KBM-7 (cell line): ENCODE measurements around the gene PRRT1.

Experiments used
- DNase-seq: peaks from one replicate; pipeline ENCODE4 v3.0.0-alpha.2; 2015
- in situ Hi-C: fragments of 300-500 bp; cut with MboI; formaldehyde crosslinking; loops from 2 replicates; pipeline ENCODE4 v1.14.3; 2020; ENCODE audit warnings: low sequenced_read_pairs, low pct_unique_long_range_greater_than_20kb, mixed read lengths

The PRRT1 gene

DNA sequence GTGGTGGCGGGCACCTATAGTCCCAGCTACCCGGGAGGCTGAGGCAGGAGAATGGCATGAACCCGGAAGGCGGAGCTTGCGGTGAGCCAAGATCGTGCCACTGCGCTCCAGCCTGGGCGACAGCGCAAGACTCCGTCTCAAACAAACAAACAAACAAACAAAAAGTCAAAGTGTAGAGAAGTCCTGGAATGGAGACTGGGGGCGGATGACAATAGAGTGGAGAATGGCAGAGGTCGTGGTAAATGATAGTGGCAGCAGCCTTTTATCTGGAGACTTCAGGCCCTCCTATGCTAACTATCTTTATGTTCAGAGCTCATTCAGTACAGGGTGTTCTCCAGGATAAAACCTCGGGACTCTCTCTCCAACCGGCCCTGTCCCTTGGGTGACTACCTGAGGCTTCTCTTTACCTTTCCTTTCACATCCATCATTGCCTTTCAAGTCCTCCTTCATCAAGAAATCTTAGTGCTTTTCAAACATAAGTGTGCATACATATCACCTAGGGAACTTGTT is 20.2 kb downstream of the PRRT1 start:
- DNase-seq = no peak
- in situ Hi-C loops = no loop called here

DNA sequence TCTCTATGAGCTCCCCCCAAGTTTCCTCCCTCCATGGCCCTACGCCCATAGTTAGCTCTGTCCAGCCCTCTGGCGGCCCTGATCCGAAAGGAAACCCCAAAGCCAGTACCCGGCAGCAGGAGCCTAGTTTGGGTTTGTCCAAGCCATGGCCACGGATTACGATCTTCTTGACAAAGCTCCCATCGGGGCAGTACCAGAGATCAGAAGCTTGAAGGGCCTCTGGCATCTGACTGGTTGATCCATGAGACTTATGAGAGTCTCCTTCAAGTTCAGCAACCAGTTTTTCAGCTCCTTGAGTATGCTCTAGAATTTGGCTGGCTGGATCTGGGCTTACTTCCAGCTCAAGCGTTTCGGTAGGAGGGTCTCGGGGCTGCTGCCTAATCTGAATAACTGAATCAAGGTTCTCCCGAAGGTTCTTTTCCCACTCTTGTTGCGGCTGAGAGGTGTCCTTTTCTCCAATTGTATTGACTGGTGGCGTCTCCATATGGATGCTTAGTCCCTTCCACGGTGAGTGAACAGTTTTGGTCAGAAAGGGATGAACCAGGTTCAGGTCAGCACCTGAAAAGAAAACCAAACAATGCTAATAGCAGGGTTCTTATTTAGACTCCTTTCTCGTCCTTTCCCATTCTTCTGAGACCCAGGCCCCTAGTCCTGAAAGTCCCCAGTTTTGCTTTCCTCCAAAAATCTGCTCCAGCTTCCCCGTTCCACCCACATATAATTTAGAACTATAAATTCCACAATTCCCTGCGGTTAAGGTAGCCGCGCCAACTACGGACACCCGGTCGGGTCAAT is 22.2 kb downstream of the PRRT1 start:
- no peak for DNase-seq
- in situ Hi-C loops = no loop called here

DNA sequence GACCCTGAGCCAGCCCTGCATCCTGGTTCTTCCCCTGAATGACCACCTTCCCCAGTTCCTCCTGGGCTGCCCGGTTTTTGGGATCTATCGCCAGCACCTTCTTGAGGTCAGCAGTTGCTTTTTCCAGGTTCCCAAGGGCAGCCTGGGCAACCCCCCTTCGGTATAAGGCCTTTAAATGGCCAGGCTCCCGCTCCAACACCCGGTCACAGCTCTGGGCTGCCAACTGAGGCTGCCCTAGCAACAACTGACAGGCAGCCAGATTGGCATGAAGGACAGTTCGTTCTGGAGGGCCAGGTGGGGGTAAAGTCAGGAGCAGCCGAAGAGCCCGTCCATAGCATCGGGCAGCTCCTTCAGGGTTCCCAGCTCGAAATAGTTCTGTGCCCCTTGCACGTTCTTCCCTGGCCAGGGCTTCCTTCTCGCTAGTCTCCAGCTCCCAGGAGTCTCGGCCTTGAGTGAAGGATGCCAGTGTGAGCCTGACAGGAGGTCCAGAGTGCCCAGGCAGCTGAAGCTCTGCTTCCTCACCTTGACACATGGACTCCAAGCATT is 22.9 kb downstream of the PRRT1 start:
- no peak for DNase-seq
- in situ Hi-C loops = no loop called here

DNA sequence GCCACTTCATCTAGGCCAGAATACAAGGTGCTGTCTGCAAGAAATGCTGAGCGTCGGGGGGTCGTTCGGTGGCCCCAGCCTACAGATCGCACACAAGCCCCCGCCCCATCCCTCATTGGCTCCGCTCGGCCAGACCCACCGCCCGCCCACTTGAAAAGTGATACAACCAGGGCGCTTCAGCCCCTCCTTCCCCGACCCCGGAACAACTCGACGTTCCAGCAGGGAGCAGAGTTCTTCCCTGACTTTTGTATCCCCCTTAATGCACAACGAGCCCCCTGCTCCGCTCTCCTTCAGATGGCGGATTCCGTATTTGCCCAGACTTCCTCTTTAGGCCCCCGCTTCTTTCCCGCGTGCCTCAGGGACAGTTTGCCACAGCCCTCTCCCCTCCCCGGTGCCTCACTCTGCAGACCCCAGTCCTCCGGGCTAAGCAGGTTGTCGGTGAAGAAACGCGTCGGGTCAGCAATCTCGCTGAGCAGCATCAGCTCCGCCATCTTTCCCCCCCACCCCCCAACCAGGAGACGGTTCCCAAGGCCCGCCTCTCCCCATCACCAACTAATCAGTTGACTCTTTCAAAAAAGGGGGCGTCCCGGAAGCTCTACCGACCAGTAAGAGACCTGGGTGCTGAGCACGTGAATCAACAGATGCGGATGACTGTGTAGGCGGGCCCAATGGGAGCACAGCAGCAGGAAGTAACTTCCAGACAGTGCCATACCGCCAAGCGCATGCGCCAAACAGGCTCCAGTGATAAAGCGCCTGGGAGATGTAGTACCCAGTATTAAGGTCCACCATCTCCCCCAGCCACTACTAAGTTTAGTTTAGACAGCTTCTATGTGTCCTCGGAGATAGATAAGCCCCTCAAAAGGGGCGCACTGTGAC is 23.8 kb downstream of the PRRT1 start, which contains the start of gene ATF6B:
Gene ATF6B (minus strand): TSS at position 530 of the 876 bp plus-strand sequence. CDS start 39 bp downstream, at position 491.
- in situ Hi-C loops = no loop called here
- peak; percentile 96 for DNase-seq

DNA sequence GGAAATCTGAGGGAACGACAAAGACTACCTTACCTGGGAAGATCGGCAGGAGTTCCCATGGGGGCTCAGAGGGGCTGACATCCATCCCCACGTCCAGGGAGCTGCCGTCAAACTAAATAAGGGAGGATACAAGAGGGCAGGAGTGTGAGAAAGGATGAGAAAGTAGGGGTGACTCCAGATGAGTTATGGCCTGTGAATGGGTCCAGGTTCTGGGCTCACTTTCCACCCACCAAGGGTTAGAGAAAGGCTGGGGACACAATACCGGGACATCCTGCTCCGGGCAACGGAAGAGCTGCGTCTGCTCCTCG is 24.4 kb downstream of the PRRT1 start:
- in situ Hi-C loops = no loop called here
- DNase-seq = no peak

DNA sequence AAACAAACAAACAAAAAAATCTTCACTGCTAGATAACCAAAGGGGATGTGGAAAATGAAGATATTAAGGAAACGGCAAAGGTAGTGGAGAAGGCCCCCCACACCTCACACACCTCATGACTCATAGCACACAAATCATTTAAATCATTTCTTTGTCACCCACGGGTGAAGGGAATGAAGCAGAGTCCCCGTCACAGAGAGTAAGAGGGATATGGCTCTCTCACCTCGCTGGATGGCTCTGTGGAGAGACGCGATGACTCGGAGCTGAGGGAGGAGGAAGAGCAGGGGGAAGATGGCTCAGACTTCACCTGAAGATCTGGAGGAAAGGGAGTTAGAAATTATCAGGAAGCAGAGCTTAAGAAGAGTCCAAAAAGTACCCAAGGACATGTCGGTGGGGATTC is 24.9 kb downstream of the PRRT1 start:
- in situ Hi-C loops = no loop called here
- no peak for DNase-seq

DNA sequence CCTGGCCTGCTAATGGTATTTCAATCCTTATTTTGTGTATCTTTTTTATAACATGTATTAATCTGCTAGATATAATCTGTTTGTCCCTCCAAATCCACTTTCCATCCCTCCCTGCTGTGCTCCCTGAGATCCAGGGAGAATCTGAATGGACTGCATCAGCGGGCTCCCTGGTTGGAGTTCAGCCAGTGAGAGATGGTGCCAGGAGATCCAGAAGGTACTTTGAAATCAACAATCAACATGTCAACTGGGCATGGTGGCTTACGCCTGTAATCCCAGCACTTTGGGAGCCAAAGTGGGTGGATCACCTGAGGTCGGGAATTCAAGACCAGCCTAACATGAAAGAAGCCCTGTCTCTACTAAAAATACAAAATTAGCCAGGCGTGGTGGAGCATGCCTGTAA is 28.1 kb downstream of the PRRT1 start:
- in situ Hi-C loops = no loop called here
- DNase-seq = no peak

DNA sequence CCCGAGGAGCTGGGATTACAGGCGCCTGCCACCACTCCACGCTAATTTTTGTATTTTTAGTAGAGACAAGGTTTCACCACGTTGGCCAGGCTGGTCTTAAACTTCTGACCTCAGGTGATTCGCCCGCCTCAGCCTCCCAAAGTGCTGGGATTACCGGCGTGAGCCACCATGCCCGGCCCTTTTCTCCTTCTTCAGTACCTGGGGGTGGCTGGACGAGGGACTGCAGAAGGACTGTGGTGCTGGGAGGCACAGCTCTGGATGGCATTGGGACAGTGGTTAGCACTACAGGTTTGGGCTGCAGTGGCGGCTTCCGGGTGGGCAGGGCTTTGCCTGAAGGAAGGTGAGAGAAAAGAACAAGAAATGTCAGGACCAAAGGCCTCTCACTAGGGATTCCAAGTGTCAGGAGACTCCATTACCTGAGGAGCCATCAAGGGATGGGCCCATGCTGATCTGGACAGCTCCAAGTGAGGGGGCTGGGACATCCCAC is 31.1 kb downstream of the PRRT1 start:
- in situ Hi-C loops = no loop called here
- no peak for DNase-seq

DNA sequence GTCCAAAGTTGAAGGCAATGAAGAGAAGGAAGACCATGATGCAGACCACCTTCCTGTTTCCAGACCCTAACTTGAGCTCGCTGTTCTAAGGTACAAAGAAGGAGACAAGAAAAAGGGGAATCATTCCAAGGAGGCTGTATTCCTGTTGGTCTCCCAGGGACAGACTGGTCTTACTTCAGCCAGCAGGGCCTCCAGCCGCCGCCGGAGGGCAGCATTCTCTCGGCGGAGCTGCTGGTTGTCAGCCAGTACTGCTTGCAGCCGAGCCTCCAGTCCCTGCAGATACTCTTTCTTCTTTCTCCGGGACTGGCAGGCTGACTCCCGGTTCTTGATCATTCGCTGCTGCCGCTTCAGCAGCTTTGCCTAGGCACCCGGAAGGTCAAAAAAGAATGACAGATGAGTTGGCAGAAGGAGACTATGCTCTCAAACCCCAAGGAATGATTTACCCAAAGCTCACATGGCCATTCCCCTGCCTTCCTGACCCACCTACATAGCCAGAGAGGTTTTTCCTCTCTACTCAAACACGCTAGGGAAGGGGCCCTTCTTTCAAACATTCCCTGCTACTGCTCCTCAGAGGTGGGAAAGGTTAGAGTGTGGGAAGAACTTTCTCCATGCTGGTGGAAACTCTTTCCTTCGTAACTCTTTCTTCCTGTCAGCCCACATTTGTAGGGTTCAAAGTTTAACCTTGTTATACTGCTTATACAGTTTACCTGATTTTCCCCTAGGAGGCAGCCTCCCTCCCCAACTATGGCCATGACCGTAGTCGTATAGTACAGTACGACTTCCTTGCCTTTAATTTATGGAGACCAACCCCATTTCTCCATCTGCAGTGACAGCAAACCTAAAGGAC is 32.7 kb downstream of the PRRT1 start:
- in situ Hi-C loops = no loop called here
- peak; percentile 73 for DNase-seq

DNA sequence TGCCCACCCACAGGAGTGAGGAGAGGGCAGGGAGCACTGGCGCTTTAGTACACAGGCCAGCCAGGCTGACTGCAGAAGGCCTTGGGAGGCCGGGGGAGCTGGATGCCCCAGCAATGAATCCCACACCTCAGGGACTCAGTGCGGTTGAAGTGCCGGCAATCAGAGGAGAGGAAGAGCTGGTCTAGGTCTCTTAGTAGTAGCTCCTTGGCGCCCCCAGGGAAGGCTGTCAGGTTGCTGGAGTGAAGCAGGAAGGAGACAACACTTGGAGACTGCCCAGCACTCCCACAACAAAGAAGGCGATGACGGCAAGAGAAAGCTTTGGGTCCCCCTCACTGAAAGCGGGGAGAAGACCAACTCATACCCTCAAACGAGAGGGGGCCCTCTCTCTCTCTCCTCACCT is 34.3 kb downstream of the PRRT1 start:
- no peak for DNase-seq
- in situ Hi-C loops = no loop called here

DNA sequence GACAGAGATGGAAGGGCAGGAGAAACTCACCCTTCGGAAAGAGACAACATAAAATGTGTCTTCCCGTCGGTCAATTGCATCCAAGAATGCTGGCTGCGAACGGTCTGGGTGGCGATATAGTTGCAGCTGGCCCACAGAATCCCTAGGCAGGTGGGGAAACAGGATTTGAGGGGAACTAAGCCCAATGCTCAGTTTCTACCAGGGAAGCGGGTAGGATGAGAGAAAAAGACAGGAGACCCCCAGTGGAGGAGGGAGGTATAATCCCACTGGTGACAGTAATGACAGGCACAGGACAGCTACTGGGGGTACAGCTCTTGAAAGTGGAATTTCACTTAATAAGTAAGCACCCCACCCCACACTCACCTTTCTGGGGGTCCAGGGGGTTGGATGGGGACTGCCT is 35.1 kb downstream of the PRRT1 start:
- DNase-seq = peak; percentile 37

DNA sequence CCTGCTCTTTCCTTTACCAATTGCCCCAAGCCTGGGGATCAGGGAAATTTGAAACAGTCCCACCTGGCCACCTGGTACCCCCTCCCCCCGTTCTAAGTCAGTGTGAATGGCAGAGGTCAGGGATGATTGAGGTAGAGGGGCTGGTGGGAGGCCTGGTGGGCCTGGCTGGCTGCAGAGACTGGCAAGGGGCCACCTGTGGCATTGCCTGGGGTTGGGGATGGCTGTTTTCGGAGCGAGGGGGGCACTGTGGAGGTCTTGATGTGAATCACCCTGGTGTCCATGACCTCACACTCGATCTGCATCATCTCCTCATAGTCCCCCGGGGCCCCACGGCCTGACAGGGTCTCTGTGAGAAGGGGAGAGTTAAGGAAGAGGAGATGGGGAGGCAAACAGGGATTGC is 36.1 kb downstream of the PRRT1 start:
- in situ Hi-C loops = no loop called here
- no peak for DNase-seq

More for the DNA sequence above, 35.1 kb downstream of the PRRT1 start:
- in situ Hi-C loops = no loop called here

DNA sequence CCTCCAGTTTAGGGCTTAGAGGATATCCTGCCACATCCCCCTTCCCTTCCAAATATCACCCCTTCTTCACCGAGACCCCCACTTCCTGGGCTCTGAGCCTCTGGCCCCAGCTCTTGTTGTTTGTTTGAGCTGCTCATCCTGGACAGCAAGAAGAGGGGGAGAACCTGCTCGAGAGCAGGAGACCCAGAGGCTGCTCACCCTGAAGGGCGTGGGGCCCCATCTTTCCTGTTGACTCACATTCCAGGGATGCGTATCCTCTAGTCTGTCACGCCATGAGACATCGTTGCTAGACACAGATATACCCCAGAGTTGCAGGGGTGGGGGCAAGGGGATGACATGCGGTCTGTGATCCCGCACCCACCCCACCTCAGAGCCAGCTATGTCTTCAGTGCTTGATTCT is 36.9 kb downstream of the PRRT1 start:
- no peak for DNase-seq
- in situ Hi-C loops = no loop called here

DNA sequence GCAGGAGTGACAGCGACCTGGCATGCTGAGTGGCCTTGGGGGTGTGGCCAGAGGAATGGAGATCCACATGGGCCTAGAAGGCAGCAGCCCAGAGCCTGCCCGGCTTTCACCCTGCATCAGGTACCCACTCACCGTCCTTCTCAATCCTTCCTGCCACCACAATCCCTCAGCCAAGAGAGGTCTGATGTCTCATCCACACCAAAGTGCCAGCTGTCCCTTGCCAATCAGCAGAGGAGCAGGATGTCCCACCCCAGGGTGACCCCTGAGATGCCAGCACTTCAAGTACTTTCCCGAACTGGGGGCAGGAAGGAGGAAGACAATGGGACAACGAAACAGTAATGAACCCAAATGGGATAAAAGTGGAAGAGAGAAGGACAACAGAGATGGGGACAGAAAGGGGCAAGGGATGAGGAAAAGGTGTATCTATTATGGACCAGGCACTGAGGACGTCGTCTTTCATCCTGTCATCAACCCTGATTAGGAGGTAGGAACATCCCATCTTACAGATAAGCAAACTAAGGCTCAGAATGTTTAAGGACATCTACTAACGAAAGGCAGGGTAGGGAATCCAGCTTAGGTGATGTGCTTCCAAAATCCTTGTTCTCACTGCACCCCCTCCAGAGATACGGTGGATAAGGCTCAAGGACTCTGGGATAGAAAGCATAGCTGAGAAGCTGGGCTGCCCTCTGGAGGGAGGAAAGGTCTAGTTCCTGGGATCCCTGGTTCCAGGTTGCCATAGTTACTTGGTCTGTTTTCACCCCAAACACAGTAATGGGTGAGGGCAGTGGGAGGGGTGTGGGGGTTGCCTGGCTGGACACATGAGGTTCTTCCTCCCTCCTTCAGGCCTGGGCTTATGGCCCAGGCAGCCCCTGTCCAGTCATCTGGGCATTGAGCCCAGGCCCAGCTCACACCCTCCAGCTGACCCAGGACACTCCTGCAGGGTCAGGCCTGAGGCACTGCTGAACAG is 38.1 kb downstream of the PRRT1 start:
- DNase-seq = no peak
- in situ Hi-C loops = no loop called here

DNA sequence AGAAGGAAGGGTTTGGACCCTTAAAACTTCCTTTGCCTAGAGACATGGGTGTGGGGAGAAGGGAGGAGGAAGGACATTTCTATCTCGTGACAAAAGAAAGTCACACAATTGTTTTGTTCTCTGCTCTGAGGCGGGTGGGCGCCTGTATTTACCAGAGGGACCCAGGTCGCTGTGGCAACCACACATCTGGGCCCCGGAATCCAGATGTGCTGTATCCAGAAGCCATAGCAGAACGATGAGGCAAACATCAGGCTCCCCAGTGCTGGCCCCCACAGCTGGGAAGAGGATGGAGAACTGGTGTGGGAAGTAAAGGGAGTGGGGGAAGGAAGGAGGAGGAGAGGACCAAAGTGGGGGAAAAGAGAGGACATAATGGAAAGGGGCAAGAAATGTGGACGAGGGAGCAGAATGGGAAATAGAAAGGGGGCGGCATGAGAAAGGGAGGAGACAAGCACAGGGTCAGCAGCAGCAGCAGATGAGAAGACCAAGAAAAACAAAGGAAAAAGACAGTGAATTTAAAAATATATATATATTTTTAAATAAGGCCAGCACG is 39.2 kb downstream of the PRRT1 start:
- in situ Hi-C loops = no loop called here
- DNase-seq = no peak

DNA sequence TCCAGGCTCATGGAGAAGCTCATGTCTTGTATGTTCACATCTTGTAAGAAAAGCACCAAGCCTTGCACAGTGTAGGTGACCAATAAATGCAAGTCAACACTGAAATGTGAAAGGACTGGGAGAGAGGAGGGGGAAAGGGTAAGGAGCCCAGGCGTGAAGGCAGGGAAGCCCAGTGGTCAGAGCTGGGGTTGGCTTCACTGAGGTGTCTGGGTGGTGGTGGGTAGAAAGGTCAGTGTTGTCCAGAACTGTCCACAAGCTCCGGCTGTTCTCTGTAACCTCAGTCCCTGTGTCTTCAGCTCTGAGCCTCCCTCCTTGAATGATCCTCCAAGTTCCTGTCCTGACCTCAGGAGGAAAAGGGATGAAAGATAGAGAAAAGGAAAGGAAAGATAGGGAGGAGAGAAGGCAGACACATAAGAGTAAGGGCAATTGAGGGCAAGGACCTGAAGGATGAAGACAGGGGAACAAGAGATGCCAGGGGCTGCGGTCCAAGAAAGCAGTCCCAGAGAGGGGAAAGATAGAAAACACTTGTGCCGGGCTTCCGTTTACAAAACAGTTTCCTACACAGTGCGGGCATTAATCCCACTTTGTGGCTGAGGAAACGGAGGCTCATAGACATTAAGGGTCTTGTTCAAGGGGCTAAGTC is 40.2 kb downstream of the PRRT1 start:
- DNase-seq = no peak
- in situ Hi-C loops = no loop called here

DNA sequence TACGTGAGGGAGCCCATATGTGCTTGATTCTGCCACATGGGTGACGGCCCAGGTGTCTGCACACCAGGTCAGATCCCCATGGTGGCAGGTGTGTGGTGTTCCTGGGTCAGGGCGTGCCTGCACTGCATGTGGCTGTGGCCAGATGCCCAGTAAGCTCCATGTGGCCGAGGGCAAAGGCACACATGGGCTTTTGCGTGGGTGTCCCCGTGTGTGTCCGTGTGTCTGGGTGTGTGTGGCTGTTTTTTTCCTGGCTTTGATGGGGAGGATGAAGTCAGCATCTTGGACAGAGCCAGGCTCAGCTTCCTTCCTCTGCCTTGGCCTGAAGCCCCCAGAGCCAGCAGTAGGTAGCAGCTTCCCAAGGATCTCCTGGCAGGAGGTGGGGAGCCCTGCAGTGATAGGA is 41.1 kb downstream of the PRRT1 start:
- in situ Hi-C loops = no loop called here
- no peak for DNase-seq
